Stimulated activated CD4-positive, alpha-beta T cell treated with anti-CD3 and anti-CD28 coated beads, Interleukin-1b, Interleukin-23, amount 100 ng/mL, for 48 hours (primary cell): Measurements from ENCODE around the gene MOV10L1.
"Not testable (repeated sequence)": the region's sequence is repeated elsewhere in the genome, so short reads cannot be mapped to it uniquely, and the experiment has no call there.

ENCODE experiments used
- DNase-seq: peaks from one replicate; pipeline ENCODE4 v3.0.0-alpha.2; 2020

MOV10L1 gene

DNA sequence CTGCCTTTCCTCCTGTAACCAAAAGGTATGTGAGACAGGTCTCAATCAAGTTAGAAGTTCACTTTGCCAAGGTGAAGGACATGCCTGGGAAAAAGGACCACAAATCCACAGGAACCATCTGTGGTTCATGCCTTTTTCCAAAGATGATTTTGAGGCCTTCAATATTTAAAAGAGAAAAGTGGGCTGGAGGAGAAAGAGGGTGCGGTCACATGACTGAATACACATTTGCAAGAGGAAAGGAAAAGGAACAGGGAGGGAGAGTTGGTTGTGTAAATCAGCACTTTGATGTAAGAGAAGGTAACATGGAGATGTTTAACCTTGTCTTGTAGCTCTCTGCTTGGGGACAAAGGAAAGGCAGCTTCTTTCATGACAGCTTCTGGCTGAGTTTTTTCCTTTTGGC lies 21.2 kb downstream of the MOV10L1 start:
- DNase-seq = no peak

- peak; percentile 56 for DNase-seq
These were observed 22.6 kb downstream of the MOV10L1 start for GRCh38 chr22:50112151-50113118.

DNA sequence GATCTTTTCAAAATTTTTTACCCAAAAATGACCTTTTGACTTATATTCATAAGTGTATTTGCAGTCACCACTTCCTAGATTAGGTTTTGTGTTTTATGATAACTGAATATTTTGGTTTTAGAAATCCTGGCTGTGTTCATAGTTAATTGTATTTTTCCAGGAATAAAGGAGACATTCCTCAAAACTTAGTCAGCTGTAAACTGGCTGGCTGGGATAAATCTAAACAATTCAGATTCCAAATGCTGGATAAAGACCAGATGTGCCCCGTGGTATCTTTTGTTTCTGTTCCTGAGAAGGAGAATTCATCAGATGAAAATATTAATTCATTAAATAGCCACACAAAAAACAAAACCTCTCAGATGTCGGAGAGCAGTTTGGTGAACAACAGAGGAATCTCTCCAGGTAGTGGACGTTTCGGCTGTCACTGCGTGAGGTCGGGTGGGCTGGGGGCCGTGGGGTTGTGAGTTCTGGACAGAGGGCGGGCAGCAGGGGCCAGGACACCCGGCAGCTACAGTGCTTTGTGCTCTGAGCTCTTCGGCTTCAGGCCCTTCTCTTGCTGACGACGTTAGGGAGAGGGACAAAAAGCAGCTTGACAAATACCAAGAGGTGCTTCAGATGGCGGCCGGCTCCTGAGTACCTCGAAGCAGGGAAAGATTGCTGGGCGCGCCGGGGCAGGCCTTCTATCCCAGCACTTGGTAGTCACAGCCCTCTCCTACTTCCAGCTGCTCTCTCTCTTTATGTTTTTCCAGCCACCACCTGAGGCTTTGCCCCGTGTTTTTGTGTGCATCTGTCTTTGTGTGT lies 24.6 kb downstream of the MOV10L1 start:
- no peak for DNase-seq

GRCh38 chr22:50115693-50116092 lies 25.9 kb downstream of the MOV10L1 start:
- no peak for DNase-seq

- no peak for DNase-seq
These were observed 27.5 kb downstream of the MOV10L1 start for GRCh38 chr22:50117168-50117762.

GRCh38 chr22:50118129-50118528 lies 28.3 kb downstream of the MOV10L1 start:
- no peak for DNase-seq

DNA sequence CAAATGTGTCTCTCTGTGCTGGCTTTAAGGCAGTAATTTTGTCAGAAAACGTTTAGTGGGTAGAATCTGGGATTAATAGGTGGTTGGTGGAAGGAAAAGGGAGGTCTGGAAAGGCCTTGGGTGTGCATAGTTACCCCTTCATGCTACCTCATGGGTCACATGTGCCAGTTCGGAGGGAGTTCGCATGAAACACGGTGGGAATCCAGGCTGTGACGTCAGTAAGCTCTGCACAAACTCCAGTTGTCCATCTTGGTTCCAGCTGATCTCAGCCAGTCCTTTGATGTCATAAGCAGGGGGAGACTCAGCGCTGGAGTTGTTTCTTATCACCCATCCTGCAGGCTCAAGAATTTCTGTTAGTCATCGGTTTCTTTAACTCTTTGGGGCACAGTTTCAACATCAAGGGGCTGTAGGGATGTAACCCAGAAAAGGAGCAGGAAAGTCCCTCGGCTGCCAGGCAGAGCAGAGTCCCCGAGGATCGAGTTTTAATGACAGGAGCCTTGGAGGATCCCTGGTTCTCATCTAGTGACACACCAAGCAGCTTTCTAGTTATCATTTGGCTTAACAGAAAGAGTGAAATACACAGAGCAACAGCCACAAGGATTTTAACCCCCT lies 28.9 kb downstream of the MOV10L1 start:
- no peak for DNase-seq

- no peak for DNase-seq
These were observed 29.5 kb downstream of the MOV10L1 start for GRCh38 chr22:50119169-50119767.

DNA sequence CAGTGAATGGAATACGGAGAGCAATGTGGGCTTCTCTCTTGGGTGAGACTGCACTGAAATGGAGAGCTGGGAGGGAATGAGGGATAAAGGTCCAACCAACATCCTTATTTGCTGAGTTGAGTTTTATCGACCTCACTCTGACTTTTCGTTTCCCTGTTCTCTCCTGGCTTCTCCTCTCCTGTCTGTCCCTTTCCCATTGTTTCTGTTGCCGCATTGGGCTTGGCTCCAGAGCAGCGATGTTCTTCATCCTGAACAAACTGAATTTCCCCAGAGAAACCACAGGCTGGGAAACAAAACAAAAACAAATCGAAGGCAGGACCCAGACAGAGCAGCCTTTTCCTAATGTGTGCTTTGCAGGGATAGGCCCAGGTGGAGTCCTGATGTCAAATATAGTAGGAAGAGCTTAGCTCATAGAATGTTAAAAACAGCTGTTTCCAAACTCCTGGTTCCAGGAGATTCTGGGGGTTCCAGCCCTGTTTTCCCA lies 30.0 kb downstream of the MOV10L1 start:
- no peak for DNase-seq

DNA sequence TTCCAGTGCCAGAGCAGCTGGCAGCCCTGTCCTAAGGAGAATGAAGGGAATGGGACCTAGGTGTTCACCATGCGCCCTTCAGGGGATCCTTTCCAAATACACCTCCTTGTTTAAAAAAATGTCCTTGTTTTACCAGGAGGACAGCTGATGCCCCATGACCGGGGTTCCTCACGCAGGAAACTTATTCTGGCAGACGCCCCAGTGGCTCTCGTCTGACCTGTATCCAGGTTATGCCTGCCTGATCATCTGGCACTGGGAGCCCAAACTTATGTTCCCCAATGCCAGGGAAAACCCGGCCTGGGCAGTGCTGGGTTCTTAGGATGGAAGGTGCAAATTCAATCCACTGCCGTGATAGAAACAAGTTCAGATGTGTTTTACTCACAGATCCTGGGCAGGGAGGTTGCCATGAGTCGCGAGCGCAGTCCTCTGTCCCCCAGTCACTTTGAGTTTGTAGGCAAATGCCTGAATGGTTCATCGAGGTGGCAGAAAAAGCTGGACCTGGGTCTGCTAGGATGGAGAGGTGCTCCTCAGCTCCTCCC lies 31.5 kb downstream of the MOV10L1 start:
- no peak for DNase-seq

GRCh38 chr22:50123119-50123518 lies 33.3 kb downstream of the MOV10L1 start:
- no peak for DNase-seq

- DNase-seq = no peak
These were observed 35.2 kb downstream of the MOV10L1 start for GRCh38 chr22:50125029-50125428.

DNA sequence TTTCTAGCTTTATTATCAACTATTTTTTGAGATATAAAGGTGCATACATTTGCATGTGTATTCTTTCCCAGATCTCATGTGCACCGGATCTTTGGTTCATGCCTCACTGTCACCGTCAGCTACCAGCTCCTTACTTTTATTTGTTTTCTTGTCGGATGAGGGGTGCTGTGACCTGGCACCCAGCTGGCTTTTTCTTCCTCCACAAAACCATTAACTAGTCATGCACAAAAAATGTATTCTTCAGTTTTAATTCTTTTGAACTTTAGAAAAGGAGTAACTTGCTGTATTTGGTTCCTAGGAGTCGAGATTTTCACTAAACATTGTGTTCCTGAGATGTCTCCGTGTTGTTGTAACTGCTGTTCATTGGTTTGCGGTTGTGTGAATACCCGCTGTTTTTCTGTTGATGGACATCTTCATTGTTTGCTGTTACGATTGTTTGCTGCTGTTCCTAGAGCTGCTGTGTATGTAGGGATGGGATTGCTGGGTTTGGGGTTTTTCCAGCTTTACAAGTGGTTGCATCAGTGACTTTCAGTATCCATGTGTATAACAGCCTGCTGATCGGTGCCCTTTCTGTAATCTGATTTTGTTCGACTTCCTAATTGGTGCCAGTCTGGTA lies 39.4 kb downstream of the MOV10L1 start:
- no peak for DNase-seq

DNA sequence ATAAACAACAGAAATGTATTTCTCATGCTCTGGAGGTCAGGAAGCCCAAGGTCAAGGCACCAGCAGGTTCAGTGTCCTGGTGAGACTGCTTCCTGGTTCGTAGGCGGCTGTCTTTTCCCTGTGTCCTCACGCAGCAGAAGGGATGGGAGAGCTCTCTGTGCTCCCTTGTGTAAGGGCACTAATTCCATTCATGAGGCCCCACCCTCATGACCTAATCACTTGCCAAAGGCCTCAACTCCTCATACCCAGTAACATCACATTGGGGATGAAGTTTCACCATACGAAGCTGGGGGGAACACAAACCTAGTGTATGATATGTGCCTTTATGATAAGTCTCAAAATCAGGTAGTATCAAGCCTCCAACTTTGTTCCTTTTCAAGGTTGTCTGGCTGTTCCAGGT lies 42.1 kb downstream of the MOV10L1 start:
- DNase-seq = no peak

GRCh38 chr22:50134481-50134880 lies 44.7 kb downstream of the MOV10L1 start:
- DNase-seq = no peak

GRCh38 chr22:50136581-50137015 lies 46.8 kb downstream of the MOV10L1 start:
- DNase-seq = no peak

- DNase-seq = not testable (repeated sequence)
These were observed 47.5 kb downstream of the MOV10L1 start for GRCh38 chr22:50137277-50137676.

GRCh38 chr22:50138041-50138440 lies 48.2 kb downstream of the MOV10L1 start:
- DNase-seq = no peak

- DNase-seq = no peak
These were observed 49.2 kb downstream of the MOV10L1 start for GRCh38 chr22:50138988-50139387.

- DNase-seq = no peak
These were observed 50.1 kb downstream of the MOV10L1 start for GRCh38 chr22:50139843-50140415.

GRCh38 chr22:50140615-50141014 lies 50.8 kb downstream of the MOV10L1 start:
- DNase-seq = no peak
